Thoracic aorta (tissue), 2 donors: ENCODE results near the gene SNRPD3. TPM values are rescaled to one million over a fixed set of nuclear protein-coding genes. Genes with fewer than 3 reads are reported as not detected.
"Not testable (repeated sequence)": the region's sequence is repeated elsewhere in the genome, so short reads cannot be mapped to it uniquely, and the experiment has no call there.

Experiments
- ATAC-seq: fragments of 150-250 bp; one replicate; pipeline ENCODE4 v1.8.0; 2017; ENCODE audit warnings: low read depth; ENCODE audit not compliant: insufficient number of reproducible peaks, low FRiP score
- DNase-seq: peaks from one replicate; pipeline ENCODE4 v3.0.0-alpha.2; 2020; ENCODE audit warnings: low spot score
- H3K27ac ChIP-seq, 2 donors: fragments of 200-600 bp; sonication (generic); 1 replicate in 1 of 2; 2 replicates in 1 of 2; pipeline ENCODE4 v1.5.1; 2016; ENCODE audit warnings: mild to moderate bottlenecking in 2 of 2, moderate library complexity in 2 of 2
- H3K27me3 ChIP-seq: fragments of 200-600 bp; sonication (generic); replicated peaks from 2 replicates; pipeline ENCODE4 v1.6.0; 2016; ENCODE audit warnings: mild to moderate bottlenecking; ENCODE audit not compliant: insufficient read depth
- H3K36me3 ChIP-seq: fragments of 200-600 bp; sonication (generic); one replicate; pipeline ENCODE4 v1.5.1; 2016
- H3K4me1 ChIP-seq, 2 donors: fragments of 200-600 bp; sonication (generic); 1 replicate in 1 of 2; 2 replicates in 1 of 2; pipeline versions ENCODE4 v1.5.1 to v1.6.0; 2016; ENCODE audit warnings: low read depth in 2 of 2, mild to moderate bottlenecking in 1 of 2; ENCODE audit not compliant: control insufficient read depth in 1 of 2
- H3K4me3 ChIP-seq: fragments of 200-600 bp; sonication (generic); 2 replicates; pipeline ENCODE4 v1.5.1; 2016; ENCODE audit warnings: mild to moderate bottlenecking
- H3K9me3 ChIP-seq: fragments of 200-600 bp; sonication (generic); 2 replicates; pipeline ENCODE4 v1.5.1; 2016
- total RNA-seq, 2 donors: library from RNA; depleted of rRNA; stranded (reverse); fragments of >200 nt; gene quantifications; one replicate each; pipeline versions ENCODE4 v1.1.0 to v1.2.3, GENCODE V29; 2016

Gene SNRPD3
- total RNA-seq, 2 donors from 2014 or later, result 98.0 to 153 TPM

DNA sequence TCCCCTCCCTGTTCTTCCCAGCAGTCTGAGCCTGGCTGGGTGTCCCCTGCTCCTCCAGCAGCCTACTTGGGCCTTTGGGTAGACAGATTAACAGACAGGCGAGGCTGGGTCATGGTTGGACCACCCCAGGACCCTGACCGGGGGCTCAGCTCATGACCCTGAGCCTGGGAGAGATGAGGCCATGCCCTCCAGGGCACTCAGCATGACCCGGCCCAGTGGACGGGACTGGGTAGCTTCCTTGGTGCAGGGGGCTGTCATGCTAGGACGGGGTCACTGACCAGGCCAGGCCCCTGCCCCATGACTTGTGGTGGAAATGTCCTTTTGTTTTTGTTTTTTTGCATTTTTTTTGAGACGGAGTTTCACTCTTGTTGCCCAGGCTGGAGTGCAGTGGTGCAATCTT lies 52.5 kb downstream of the SNRPD3 start:
- ATAC-seq, H3K27ac ChIP-seq, H3K36me3 ChIP-seq, DNase-seq, H3K27me3 ChIP-seq, H3K9me3 ChIP-seq, H3K4me1 ChIP-seq, H3K4me3 ChIP-seq: not testable (repeated sequence)

DNA sequence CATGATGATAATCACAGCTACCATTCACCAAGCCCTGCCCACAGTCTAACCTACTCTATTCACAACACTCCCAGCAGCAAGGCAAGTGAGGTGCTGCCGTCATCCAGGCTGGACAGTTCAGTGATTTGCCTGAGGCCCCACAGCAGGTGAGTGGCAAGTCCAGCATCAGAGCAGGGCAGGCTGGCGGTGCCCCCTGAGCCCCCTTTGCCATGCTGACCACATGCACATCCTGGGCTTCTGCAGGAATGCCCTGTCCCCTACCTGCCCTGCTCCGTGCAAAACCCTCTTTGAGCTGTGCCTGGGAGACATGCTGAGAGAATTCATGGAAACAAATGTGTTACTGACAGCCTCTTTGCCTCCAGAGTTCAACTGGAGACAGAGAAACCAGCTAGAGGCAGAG lies 54.1 kb downstream of the SNRPD3 start:
- DNase-seq, H3K4me1 ChIP-seq, H3K9me3 ChIP-seq, H3K36me3 ChIP-seq, H3K27ac ChIP-seq, ATAC-seq, H3K27me3 ChIP-seq, H3K4me3 ChIP-seq: not testable (repeated sequence)

DNA sequence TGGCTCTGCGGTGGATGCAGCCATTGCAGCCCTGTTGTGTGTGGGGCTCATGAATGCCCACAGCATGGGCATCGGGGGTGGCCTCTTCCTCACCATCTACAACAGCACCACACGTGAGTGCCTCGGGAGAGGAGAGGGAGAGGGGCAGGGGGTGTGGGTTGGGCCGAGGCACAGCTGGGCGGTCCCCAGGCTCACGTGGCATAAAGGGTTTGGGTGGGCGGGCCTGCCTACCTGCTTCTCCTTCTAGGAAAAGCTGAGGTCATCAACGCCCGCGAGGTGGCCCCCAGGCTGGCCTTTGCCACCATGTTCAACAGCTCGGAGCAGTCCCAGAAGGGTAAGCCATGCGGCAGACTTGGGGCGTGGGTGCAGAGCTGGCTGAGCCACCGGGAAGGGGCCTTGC lies 59.0 kb downstream of the SNRPD3 start:
- ATAC-seq, H3K27me3 ChIP-seq, H3K36me3 ChIP-seq, DNase-seq, H3K4me3 ChIP-seq, H3K4me1 ChIP-seq, H3K27ac ChIP-seq, H3K9me3 ChIP-seq: not testable (repeated sequence)

DNA sequence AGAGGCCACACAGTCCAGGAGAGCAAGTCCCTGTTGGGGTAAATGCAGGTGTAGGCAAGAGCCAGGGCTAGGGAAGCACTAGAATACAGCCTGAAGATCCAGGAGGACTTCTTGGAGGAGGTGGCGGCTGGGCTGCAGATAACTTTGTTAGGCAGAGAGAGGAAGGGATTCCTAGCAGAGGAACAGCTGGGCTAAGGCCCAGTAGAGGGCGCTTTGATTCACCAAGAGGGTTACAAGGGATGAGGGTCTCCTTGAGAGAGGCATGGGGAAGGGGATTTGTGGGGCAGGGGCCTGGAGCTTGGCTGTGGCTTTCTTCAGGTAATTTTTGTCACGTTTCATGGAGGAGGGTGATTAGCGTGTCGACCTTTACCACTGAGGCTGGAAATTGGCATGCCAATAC lies 65.4 kb downstream of the SNRPD3 start:
- H3K9me3 ChIP-seq, H3K36me3 ChIP-seq, ATAC-seq, H3K4me1 ChIP-seq, H3K27me3 ChIP-seq, H3K4me3 ChIP-seq, H3K27ac ChIP-seq, DNase-seq: not testable (repeated sequence)

DNA sequence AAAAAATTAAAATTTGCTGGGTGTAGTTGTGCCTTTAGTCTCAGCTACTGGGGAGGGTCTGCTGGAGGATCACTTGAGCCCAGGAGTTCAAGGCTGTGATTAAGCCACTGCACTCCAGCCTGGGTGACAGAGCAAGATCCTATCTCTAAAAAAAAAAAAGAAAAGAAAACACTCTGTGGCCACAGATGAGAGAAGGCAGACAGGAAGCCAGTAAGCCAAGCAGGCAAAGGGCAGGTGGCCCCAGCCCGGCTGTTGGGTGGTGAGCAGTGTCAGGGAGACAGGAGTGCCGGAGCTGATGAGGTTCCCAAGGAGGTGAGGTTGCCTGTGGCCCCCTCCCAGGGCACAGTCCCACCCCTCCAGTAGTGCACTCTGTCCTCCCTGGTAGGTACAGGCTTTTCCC lies 66.8 kb downstream of the SNRPD3 start:
- not testable (repeated sequence) for H3K4me3 ChIP-seq, H3K9me3 ChIP-seq, DNase-seq, H3K27ac ChIP-seq, ATAC-seq, H3K4me1 ChIP-seq, H3K36me3 ChIP-seq, H3K27me3 ChIP-seq

Other genes starting within 250 kb of the SNRPD3 start
- 10 to 100 TPM; 14.5 to 47.6 TPM for gene ADORA2A, start 128.4 kb upstream of the SNRPD3 start, total RNA-seq
- gene UPB1, start 60.7 kb upstream of the SNRPD3 start, total RNA-seq, result 1 to 10 TPM; 1.5 to 2.7 TPM
- 10 to 100 TPM; 81.9 to 83.4 TPM for gene GUCD1, start 861 bp upstream of the SNRPD3 start, total RNA-seq
- gene LRRC75B, start 37.1 kb downstream of the SNRPD3 start, total RNA-seq, result 10 to 100 TPM; 13.7 to 18.7 TPM
- 1 to 10 TPM; 3.4 to 3.7 TPM for gene GGT1, start 47.2 kb downstream of the SNRPD3 start, total RNA-seq
- not detected for gene PIWIL3, start 218.7 kb downstream of the SNRPD3 start, total RNA-seq